H1 (cell line): ENCODE measurements around the gene CDK8. TPM values are rescaled to one million over a fixed set of nuclear protein-coding genes. Genes with fewer than 3 reads are reported as not detected.

Experiments used
- CTCF ChIA-PET: fragments of 300-600 bp; sonication (Branson Sonifier 250); formaldehyde crosslinking; loops from one replicate; lab custom pipeline; 2021; ENCODE audit not compliant: partially characterized antibody; lab: Charles Lee
- POLR2A ChIA-PET: fragments of 300-600 bp; sonication (Branson Sonifier 250); formaldehyde crosslinking; loops from one replicate; lab custom pipeline; 2021; ENCODE audit warnings: inconsistent platforms; ENCODE audit not compliant: partially characterized antibody; lab: Charles Lee
- DNase-seq, 2 experiments: peaks; one replicate each; pipeline versions ENCODE4 v3.0.0 to v3.0.0-alpha.2; 2010 to 2022; ENCODE audit warnings: low spot score in 2 of 2, low read depth in 1 of 2, mixed read lengths in 1 of 2
- FAIRE-seq: peaks from 2 replicates; lab custom pipeline; 2011; peaks lifted over from hg19 to GRCh38; lab: Jason Lieb, UNC
- H2AFZ ChIP-seq: 2 replicates; pipeline ENCODE4 v1.8.1; 2012; ENCODE audit warnings: low read length, inconsistent platforms
- H2AK5ac ChIP-seq: 2 replicates; pipeline ENCODE4 v1.6.1; 2013; ENCODE audit warnings: low read depth, low read length
- H2BK120ac ChIP-seq: replicated peaks from 2 replicates; pipeline ENCODE3; 2013; ENCODE audit warnings: low read depth, low read length, inconsistent platforms
- H2BK12ac ChIP-seq: 2 replicates; pipeline ENCODE4 v1.6.1; 2013; ENCODE audit warnings: low read depth, low read length
- H2BK15ac ChIP-seq: 2 replicates; pipeline ENCODE4 v1.6.1; 2013; ENCODE audit warnings: low read length
- H2BK20ac ChIP-seq: 2 replicates; pipeline ENCODE4 v1.6.1; 2013; ENCODE audit warnings: low read length
- H2BK5ac ChIP-seq: 2 replicates; pipeline ENCODE4 v1.6.1; 2013; ENCODE audit warnings: low read depth, low read length
- H3K14ac ChIP-seq: 2 replicates; pipeline ENCODE4 v1.6.1; 2013; ENCODE audit warnings: inconsistent platforms; ENCODE audit not compliant: insufficient read length
- H3K18ac ChIP-seq: 2 replicates; pipeline ENCODE4 v1.6.1; 2013; ENCODE audit warnings: low read length; ENCODE audit errors: extremely low read depth
- H3K23ac ChIP-seq: 2 replicates; pipeline ENCODE4 v1.6.1; 2013; ENCODE audit warnings: inconsistent platforms; ENCODE audit not compliant: insufficient read length
- H3K23me2 ChIP-seq: 2 replicates; pipeline ENCODE4 v1.6.1; 2013; ENCODE audit warnings: low read depth, low read length
- H3K27ac ChIP-seq: 2 replicates; pipeline ENCODE4 v1.6.1; 2011; ENCODE audit warnings: low read depth, low read length, inconsistent platforms
- H3K27me3 ChIP-seq, 4 experiments: replicated peaks in 1 of 4; 1 replicate in 1 of 4; 2 replicates in 3 of 4; pipeline versions ENCODE4 v1.6.1 to v1.8.1; 2011 to 2013; ENCODE audit warnings: low read length in 3 of 4, mild to moderate bottlenecking in 3 of 4, inconsistent platforms in 2 of 4, mixed read lengths in 2 of 4, moderate library complexity in 1 of 4; ENCODE audit not compliant: control insufficient read depth in 3 of 4, insufficient read depth in 3 of 4; ENCODE audit errors: extremely low read depth in 1 of 4
- H3K36me3 ChIP-seq, 4 experiments: 2 replicates each; pipeline versions ENCODE4 v1.6.1 to v1.8.1; 2011 to 2013; ENCODE audit warnings: mild to moderate bottlenecking in 4 of 4, low read length in 3 of 4, moderate library complexity in 2 of 4, control low read depth in 1 of 4, inconsistent platforms in 1 of 4; ENCODE audit not compliant: insufficient read depth in 4 of 4, control insufficient read depth in 2 of 4
- H3K4ac ChIP-seq: replicated peaks from 2 replicates; pipeline ENCODE3; 2013; ENCODE audit warnings: low read length, low read depth, mixed read lengths, inconsistent platforms; ENCODE audit not compliant: insufficient read length
- H3K4me1 ChIP-seq, 4 experiments: replicated peaks in 1 of 4; 1 replicate in 1 of 4; 2 replicates in 3 of 4; pipeline versions ENCODE4 v1.6.1 to v1.8.1; 2011 to 2013; ENCODE audit warnings: low read length in 3 of 4, inconsistent platforms in 2 of 4, mixed read lengths in 1 of 4; ENCODE audit not compliant: insufficient read depth in 4 of 4, control insufficient read depth in 3 of 4
- H3K4me2 ChIP-seq, 2 experiments: 2 replicates each; pipeline versions ENCODE4 v1.6.1 to v1.8.1; 2011 to 2013; ENCODE audit warnings: low read depth in 2 of 2, low read length in 2 of 2, control low read depth in 1 of 2, inconsistent platforms in 1 of 2, mild to moderate bottlenecking in 1 of 2; ENCODE audit not compliant: insufficient read depth in 1 of 2
- H3K4me3 ChIP-seq, 4 experiments: fragments of 200-600, 300-600 bp in 1 of 4; sonication (generic), shearing (Covaris generic), sonication (Bioruptor Twin) in 1 of 4; 2 replicates each; pipeline versions ENCODE4 v1.5.1 to v1.8.1; 2011 to 2016; ENCODE audit warnings: low read length in 4 of 4, low read depth in 3 of 4, control low read depth in 2 of 4, inconsistent platforms in 2 of 4, mild to moderate bottlenecking in 2 of 4, mixed read lengths in 1 of 4, moderate library complexity in 1 of 4; ENCODE audit not compliant: insufficient read depth in 2 of 4; ENCODE audit errors: extremely low read depth in 1 of 4
- H3K56ac ChIP-seq: replicated peaks from 2 replicates; pipeline ENCODE3; 2013; ENCODE audit warnings: low read depth, mild to moderate bottlenecking, mixed read lengths, low read length, inconsistent platforms; ENCODE audit not compliant: insufficient read length
- H3K79me1 ChIP-seq: 2 replicates; pipeline ENCODE4 v1.6.1; 2013; ENCODE audit warnings: low read depth, low read length, control low read depth
- H3K79me2 ChIP-seq, 2 experiments: 2 replicates each; pipeline versions ENCODE4 v1.6.1 to v1.8.1; 2012 to 2013; ENCODE audit warnings: low read length in 2 of 2, mild to moderate bottlenecking in 2 of 2, inconsistent platforms in 1 of 2; ENCODE audit not compliant: insufficient read depth in 2 of 2, control insufficient read depth in 1 of 2
- H3K9ac ChIP-seq, 4 experiments: replicated peaks in 1 of 4; 1 replicate in 1 of 4; 2 replicates in 3 of 4; pipeline versions ENCODE4 v1.6.1 to v1.8.1; 2011 to 2013; ENCODE audit warnings: low read depth in 3 of 4, low read length in 3 of 4, control low read depth in 2 of 4, mild to moderate bottlenecking in 2 of 4, moderate library complexity in 2 of 4, inconsistent platforms in 1 of 4; ENCODE audit errors: extremely low read depth in 1 of 4
- H3K9me3 ChIP-seq, 2 experiments: 2 replicates each; pipeline versions ENCODE4 v1.6.1 to v1.8.1; 2012 to 2013; ENCODE audit warnings: mild to moderate bottlenecking in 2 of 2, moderate library complexity in 2 of 2, control low read depth in 1 of 2, inconsistent platforms in 1 of 2, low read depth in 1 of 2, low read length in 1 of 2, mixed read lengths in 1 of 2; ENCODE audit not compliant: insufficient read depth in 2 of 2
- H4K20me1 ChIP-seq, 2 experiments: replicated peaks in 1 of 2; 2 replicates each; pipeline versions ENCODE3 to v1.8.1; 2011 to 2013; ENCODE audit warnings: inconsistent platforms in 2 of 2, low read length in 2 of 2, mild to moderate bottlenecking in 1 of 2; ENCODE audit not compliant: insufficient read depth in 2 of 2, control insufficient read depth in 1 of 2
- H4K5ac ChIP-seq: 2 replicates; pipeline ENCODE4 v1.6.1; 2013; ENCODE audit warnings: low read length, low read depth, mixed read lengths, inconsistent platforms; ENCODE audit not compliant: insufficient read length
- H4K8ac ChIP-seq: 2 replicates; pipeline ENCODE4 v1.8.0; 2013; ENCODE audit warnings: mild to moderate bottlenecking, moderate library complexity, low read length, inconsistent platforms; ENCODE audit not compliant: insufficient read depth; ENCODE audit errors: extremely low read depth
- H4K91ac ChIP-seq: replicated peaks from 2 replicates; pipeline ENCODE3; 2013; ENCODE audit warnings: low read length, mixed read lengths, inconsistent platforms; ENCODE audit not compliant: insufficient read length
- HDAC6 ChIP-seq: IDR thresholded peaks from one replicate; pipeline ENCODE4 v1.7.1; 2012; ENCODE audit warnings: low read depth, mild to moderate bottlenecking, inconsistent platforms, low read length, moderate library complexity
- RAD21 ChIP-seq, 2 experiments: IDR thresholded peaks in 1 of 2; conservative IDR thresholded peaks in 1 of 2; 2 replicates each; pipeline ENCODE4 v1.6.1; 2011; ENCODE audit warnings: low read depth in 2 of 2, low read length in 2 of 2, improper control_type of control experiment in 1 of 2, inconsistent platforms in 1 of 2, mild to moderate bottlenecking in 1 of 2, moderate library complexity in 1 of 2
- TCF12 ChIP-seq: IDR thresholded peaks from 2 replicates; pipeline ENCODE4 v1.6.1; 2011; ENCODE audit warnings: low read depth, mild to moderate bottlenecking, low read length
- WGBS, 2 experiments: shearing (Covaris generic) in 1 of 2; methylation state at CpG; one replicate each; pipeline versions ENCODE4 v1.1.6 to v1.1.7; 2013 to 2015; ENCODE audit warnings: low lambda C conversion rate in 2 of 2, mixed read lengths in 2 of 2, inconsistent platforms in 1 of 2, low coverage in 1 of 2, missing lambda C conversion rate in 1 of 2; ENCODE audit not compliant: insufficient replicate concordance in 2 of 2, insufficient coverage in 1 of 2, insufficient read length in 1 of 2; ENCODE audit errors: extremely low coverage in 1 of 2, missing lambda C conversion rate in 1 of 2; 5-methylcytosine and 5-hydroxymethylcytosine counted together
- polyA plus RNA-seq, 7 experiments: library from polyadenylated mRNA; depleted of rRNA in 3 of 7; stranded (reverse) in 5 of 7; unstranded in 2 of 7; fragments of >200 nt in 5 of 7; fragments of 200-250 nt in 2 of 7; gene quantifications; 1 replicate in 5 of 7; 2 replicates in 1 of 7; 4 replicates in 1 of 7; pipeline versions ENCODE4 v1.2.1 to v1.2.3, GENCODE V29; 2011 to 2013; ENCODE audit warnings: missing spikeins in 2 of 7, mixed read lengths in 2 of 7
- total RNA-seq: library from RNA; stranded (reverse); fragmentation: NEBNext Ultra II Directional; extraction: Animal tissue kit (Norgen Biotek cat#: 25700); gene quantifications from 2 replicates; pipeline ENCODE4 v1.2.1, GENCODE V29; 2021
- TF ChIP-seq, protein P1 (sequence below): IDR thresholded peaks from 2 replicates; pipeline ENCODE4 v1.6.1; 2012; ENCODE audit warnings: inconsistent platforms

The CDK8 gene
- total and polyA plus RNA-seq, 2 of the 8 experiments (the other 6 are each of a cell fraction or from before 2014, with no cell fraction given) = 22.1 to 25.6 TPM

DNA sequence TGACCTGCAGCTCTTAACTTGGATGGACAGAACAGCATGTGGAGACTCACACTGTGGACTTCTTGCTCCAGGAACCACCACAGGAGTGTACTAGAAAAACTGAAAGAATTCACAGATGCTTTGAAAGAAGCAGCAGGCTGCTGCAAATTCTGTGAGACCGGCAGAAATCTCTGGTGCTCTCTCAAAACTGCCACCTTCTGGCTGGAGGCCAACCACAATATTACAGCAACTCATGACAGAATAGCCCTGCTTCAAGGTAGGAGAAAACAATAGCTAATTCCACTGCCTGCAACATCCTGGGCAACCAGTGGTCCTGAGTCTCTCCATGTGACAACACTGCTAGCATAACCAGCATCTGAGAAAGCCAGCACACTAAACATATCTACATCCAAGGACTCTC is 26.9 kb downstream of the CDK8 start:
- H3K23ac ChIP-seq = no peak overlapping the region
- H4K5ac ChIP-seq = no peak overlapping the region
- POLR2A ChIA-PET = no interaction called here
- no peak overlapping the region for H2AK5ac ChIP-seq
- H3K14ac ChIP-seq = no peak overlapping the region
- no peak overlapping the region for H2BK120ac ChIP-seq
- no peak overlapping the region for H3K4me2 ChIP-seq
- H3K4me1 ChIP-seq = 0 out of 7 replicates have a peak, but pooled peaks cover 0 to 2% (median 0%) of the 10 kb centered on the region in 4 experiments
- H2BK15ac ChIP-seq = no peak overlapping the region
- no peaks in the 10 kb centered on the region for H3K9me3 ChIP-seq
- no peak overlapping the region for H3K56ac ChIP-seq
- no peak overlapping the region for H2BK20ac ChIP-seq
- no peak overlapping the region for H2BK12ac ChIP-seq
- H4K8ac ChIP-seq = no peak overlapping the region
- DNase-seq (peak in 1 of 2 experiments; percentile 2), FAIRE-seq (peak; percentile 39)
- H3K4me3 ChIP-seq = no peak overlapping the region
- H4K91ac ChIP-seq = no peak overlapping the region
- no peak overlapping the region for H3K4ac ChIP-seq
- H3K79me2 ChIP-seq = peaks cover 0 to 47% of the 10 kb centered on the region in 2 experiments; a peak in 2 of 4 replicates
- H3K9ac ChIP-seq = no peak overlapping the region
- H2BK5ac ChIP-seq = no peak overlapping the region
- H3K36me3 ChIP-seq = peaks cover 0 to 7% (median 3%) of the 10 kb centered on the region in 4 experiments; a peak in 1 of 8 replicates
- no peaks in the 10 kb centered on the region for H3K79me1 ChIP-seq
- H3K18ac ChIP-seq = no peak overlapping the region
- CTCF ChIA-PET = interaction anchor here (0.5 to 1.5 kb wide), 6 partner anchors 9 to 59 kb away, joined by 3 to 10 read pairs (median 4); partner anchors contain the start of gene RNF6
- H2AFZ ChIP-seq = no peak overlapping the region
- H3K23me2 ChIP-seq = no peaks in the 10 kb centered on the region
- H3K27ac ChIP-seq = no peak overlapping the region
- H4K20me1 ChIP-seq = peaks cover 0 to 3% of the 10 kb centered on the region in 2 experiments
- H3K27me3 ChIP-seq = no peaks in the 10 kb centered on the region
- 70% methylated on average over 1 of the region's 1 CpG; no CpG with 5 or more reads in 1 of the 2 experiments for WGBS, 2 experiments
- TF ChIP-seq TCF12 (no peak), RAD21 (IDR thresholded peaks at IDR 0.05 in 1 of 2, conservative IDR thresholded peaks at IDR 0.05 in 1 of 2; ENCODE audit: low read depth in 2 of 2, low read length in 2 of 2) (peak in 1 of 2 experiments; percentile 33; a peak in 3 of 4 replicates), HDAC6 (no peak)
- TF ChIP-seq, protein P1, sequence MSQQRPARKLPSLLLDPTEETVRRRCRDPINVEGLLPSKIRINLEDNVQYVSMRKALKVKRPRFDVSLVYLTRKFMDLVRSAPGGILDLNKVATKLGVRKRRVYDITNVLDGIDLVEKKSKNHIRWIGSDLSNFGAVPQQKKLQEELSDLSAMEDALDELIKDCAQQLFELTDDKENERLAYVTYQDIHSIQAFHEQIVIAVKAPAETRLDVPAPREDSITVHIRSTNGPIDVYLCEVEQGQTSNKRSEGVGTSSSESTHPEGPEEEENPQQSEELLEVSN = no peak
